HCT116 (cell line): ENCODE results near the gene TMEM209. TPM values are rescaled to one million over a fixed set of nuclear protein-coding genes. Genes with fewer than 3 reads are reported as not detected.

Experiments
- ATAC-seq: fragments of 200-7000 bp; cut with Tn5 transposase; 2 replicates; pipeline ENCODE4 v1.9.1; 2020; ENCODE audit warnings: mild to moderate bottlenecking, moderate library complexity
- BruUV-seq: library from RNA; stranded (reverse); fragments of 400-500 nt; replicated peaks from 2 replicates; lab custom pipeline; 2021; lab: Mats Ljungman, UMichigan
- CTCF ChIA-PET: fragments of 300-600 bp; sonication (Branson Sonifier 250); formaldehyde crosslinking; loops from one replicate; lab custom pipeline; 2021; ENCODE audit warnings: antibody characterized with exemption; lab: Charles Lee
- POLR2A ChIA-PET: fragments of 300-600, 350-600 bp; sonication (Branson Sonifier 250); formaldehyde crosslinking; loops from one replicate; lab custom pipeline; 2021; ENCODE audit warnings: antibody characterized with exemption; lab: Charles Lee
- RAD21 ChIA-PET, 2 experiments: fragments of 300-600 bp; sonication (Branson Sonifier 250); formaldehyde crosslinking; loops; one replicate each; lab custom pipeline; 2023; ENCODE audit warnings: low total read pairs in 2 of 2; ENCODE audit not compliant: uncharacterized antibody in 2 of 2, unreplicated experiment in 2 of 2, low non-redundant PET in 1 of 2; lab: Charles Lee
- DNase-seq: peaks from one replicate; pipeline ENCODE4 v3.0.0-alpha.2; 2010; ENCODE audit warnings: low read depth, low spot score
- H2AFZ ChIP-seq: fragments of 200-600 bp; shearing (Covaris generic), sonication (generic); 2 replicates; pipeline ENCODE4 v1.6.1; 2017; ENCODE audit warnings: low read depth, mixed run types, mixed read lengths, antibody characterized with exemption, low read length; ENCODE audit not compliant: poor library complexity, severe bottlenecking
- H3K27ac ChIP-seq: 2 replicates; pipeline ENCODE4 v1.5.1; 2012; ENCODE audit warnings: low read depth, low read length
- H3K27me3 ChIP-seq: fragments of 200-600 bp; sonication (generic); 2 replicates; pipeline ENCODE4 v1.6.1; 2016; ENCODE audit warnings: mixed run types, low read length, mixed read lengths; ENCODE audit not compliant: insufficient read depth
- H3K36me3 ChIP-seq, 2 experiments: fragments of 200-500 bp in 1 of 2; fragments of 200-600 bp in 1 of 2; sonication (Bioruptor generic) in 1 of 2; sonication (generic) in 1 of 2; 2 replicates each; pipeline versions ENCODE4 v1.5.1 to v1.6.1; 2014 to 2016; ENCODE audit warnings: low read length in 2 of 2, inconsistent platforms in 1 of 2, mixed read lengths in 1 of 2, mixed run types in 1 of 2; ENCODE audit not compliant: insufficient read depth in 2 of 2, control insufficient read depth in 1 of 2
- H3K4me1 ChIP-seq, 2 experiments: fragments of 200-600 bp in 1 of 2; sonication (generic) in 1 of 2; 2 replicates each; pipeline versions ENCODE4 v1.5.1 to v1.6.1; 2012 to 2017; ENCODE audit warnings: low read length in 2 of 2, inconsistent platforms in 1 of 2, mild to moderate bottlenecking in 1 of 2, mixed read lengths in 1 of 2, mixed run types in 1 of 2, moderate library complexity in 1 of 2; ENCODE audit not compliant: insufficient read depth in 2 of 2, control insufficient read depth in 1 of 2
- H3K4me2 ChIP-seq: fragments of 200-600 bp; sonication (generic); 2 replicates; pipeline ENCODE4 v1.6.1; 2017; ENCODE audit warnings: mixed run types, low read length, mixed read lengths
- H3K4me3 ChIP-seq, 2 experiments: fragments of 200-600 bp in 1 of 2; sonication (generic) in 1 of 2; replicated peaks in 1 of 2; 2 replicates each; pipeline ENCODE4 v1.5.1; 2011 to 2016; ENCODE audit warnings: low read length in 2 of 2, control low read depth in 1 of 2, low read depth in 1 of 2, mild to moderate bottlenecking in 1 of 2, mixed read lengths in 1 of 2, mixed run types in 1 of 2
- H3K79me2 ChIP-seq: fragments of 200-600 bp; sonication (generic); 2 replicates; pipeline ENCODE4 v1.6.1; 2017; ENCODE audit warnings: mild to moderate bottlenecking, mixed run types, low read length, moderate library complexity, mixed read lengths; ENCODE audit not compliant: insufficient read depth
- H3K9ac ChIP-seq: fragments of 200-600 bp; sonication (generic); 2 replicates; pipeline ENCODE4 v1.6.1; 2016; ENCODE audit warnings: low read length, mixed read lengths
- H3K9me2 ChIP-seq: fragments of 200-600 bp; sonication (generic), shearing (Covaris generic); 2 replicates; pipeline ENCODE4 v1.6.1; 2017; ENCODE audit warnings: mixed run types, mild to moderate bottlenecking, moderate library complexity; ENCODE audit not compliant: insufficient read depth
- H3K9me3 ChIP-seq, 2 experiments: fragments of 200-500 bp in 1 of 2; fragments of 200-600 bp in 1 of 2; sonication (Bioruptor generic) in 1 of 2; sonication (generic) in 1 of 2; 2 replicates each; pipeline ENCODE4 v1.6.1; 2014 to 2017; ENCODE audit warnings: low read length in 2 of 2, mixed read lengths in 2 of 2, inconsistent platforms in 1 of 2, low read depth in 1 of 2, mild to moderate bottlenecking in 1 of 2, mixed run types in 1 of 2, moderate library complexity in 1 of 2; ENCODE audit not compliant: control insufficient read depth in 1 of 2, insufficient read depth in 1 of 2
- H4K20me1 ChIP-seq: fragments of 200-600 bp; sonication (generic), shearing (Covaris generic); 2 replicates; pipeline ENCODE4 v1.6.1; 2017; ENCODE audit warnings: mixed run types, mild to moderate bottlenecking, moderate library complexity; ENCODE audit not compliant: insufficient read depth
- CBX3 ChIP-seq: IDR thresholded peaks from 2 replicates; pipeline ENCODE4 v1.6.1; 2012; ENCODE audit warnings: low read depth
- ELF1 ChIP-seq: IDR thresholded peaks from 2 replicates; pipeline ENCODE4 v1.6.1; 2012; ENCODE audit warnings: low read depth, borderline replicate concordance
- EZH2 ChIP-seq: fragments of 200-600 bp; sonication (generic); IDR thresholded peaks from 2 replicates; pipeline ENCODE4 v1.6.1; 2017; ENCODE audit warnings: antibody characterized with exemption, mixed run types
- EZH2phosphoT487 ChIP-seq: fragments of 200-600 bp; IDR thresholded peaks from 2 replicates; pipeline ENCODE4 v1.6.1; 2018; ENCODE audit warnings: antibody characterized with exemption, borderline replicate concordance
- FOSL1 ChIP-seq: IDR thresholded peaks from 2 replicates; pipeline ENCODE4 v1.6.1; 2012; ENCODE audit warnings: low read depth
- POLR2A ChIP-seq: IDR thresholded peaks from 2 replicates; pipeline ENCODE4 v1.7.0; 2011; ENCODE audit warnings: borderline replicate concordance; ENCODE audit not compliant: insufficient read depth, insufficient read length; ENCODE audit errors: extremely low read depth
- POLR2AphosphoS5 ChIP-seq: IDR thresholded peaks from 2 replicates; pipeline ENCODE4 v1.6.1; 2011; ENCODE audit warnings: mild to moderate bottlenecking, low read depth, low read length, moderate library complexity
- RAD21 ChIP-seq: IDR thresholded peaks from 2 replicates; pipeline ENCODE4 v1.6.1; 2012; ENCODE audit warnings: low read depth, mild to moderate bottlenecking
- SIN3A ChIP-seq: IDR thresholded peaks from 2 replicates; pipeline ENCODE4 v1.6.1; 2012; ENCODE audit warnings: low read depth
- SRF ChIP-seq: IDR thresholded peaks from 2 replicates; pipeline ENCODE4 v1.6.1; 2012; ENCODE audit warnings: low read depth
- YY1 ChIP-seq: IDR thresholded peaks from 2 replicates; pipeline ENCODE4 v1.6.1; 2011; ENCODE audit warnings: low read length, low read depth, moderate library complexity, mild to moderate bottlenecking; ENCODE audit not compliant: insufficient replicate concordance; ENCODE audit errors: extremely low read depth
- ZFX ChIP-seq: fragments of 450-650 bp; IDR thresholded peaks from 2 replicates; pipeline ENCODE4 v1.6.1; 2017
- intact Hi-C: fragments of 100-400 bp; cut with micrococcal nuclease; formaldehyde crosslinking; loops from 2 replicates; pipeline ENCODE4 v1.10.0; 2022
- total RNA-seq: library from RNA; stranded (reverse); gene quantifications from one replicate; pipeline ENCODE4 v1.2.1, GENCODE V29; 2021; ENCODE audit not compliant: unreplicated experiment
- TF ChIP-seq, protein P1 (sequence below): IDR thresholded peaks from 2 replicates; pipeline ENCODE4 v1.6.1; 2012
- TF ChIP-seq, protein P2 (sequence below): IDR thresholded peaks from 2 replicates; pipeline ENCODE4 v1.6.1; 2011; ENCODE audit warnings: mild to moderate bottlenecking, low read length, moderate library complexity; ENCODE audit not compliant: insufficient replicate concordance; ENCODE audit errors: extremely low read depth
- TF ChIP-seq, protein P3 (sequence below): IDR thresholded peaks from 2 replicates; pipeline ENCODE4 v1.6.1; 2012
- TF ChIP-seq, protein P4 (sequence below): IDR thresholded peaks from 2 replicates; pipeline ENCODE4 v1.6.1; 2012; ENCODE audit warnings: low read depth
- TF ChIP-seq, protein P5 (sequence below), 3 experiments: fragments of 200-600 bp in 1 of 3; sonication (generic) in 1 of 3; IDR thresholded peaks in 2 of 3; conservative IDR thresholded peaks in 1 of 3; 2 replicates each; pipeline ENCODE4 v1.5.1; 2012 to 2017; ENCODE audit warnings: low read depth in 2 of 3, low read length in 2 of 3, antibody characterized with exemption in 1 of 3, borderline replicate concordance in 1 of 3, control low read depth in 1 of 3, mild to moderate bottlenecking in 1 of 3, mixed read lengths in 1 of 3, mixed run types in 1 of 3, moderate library complexity in 1 of 3; ENCODE audit not compliant: insufficient read depth in 1 of 3

TMEM209 gene
- total RNA-seq, 1 experiment from 2014 or later, result 35.8 TPM

DNA sequence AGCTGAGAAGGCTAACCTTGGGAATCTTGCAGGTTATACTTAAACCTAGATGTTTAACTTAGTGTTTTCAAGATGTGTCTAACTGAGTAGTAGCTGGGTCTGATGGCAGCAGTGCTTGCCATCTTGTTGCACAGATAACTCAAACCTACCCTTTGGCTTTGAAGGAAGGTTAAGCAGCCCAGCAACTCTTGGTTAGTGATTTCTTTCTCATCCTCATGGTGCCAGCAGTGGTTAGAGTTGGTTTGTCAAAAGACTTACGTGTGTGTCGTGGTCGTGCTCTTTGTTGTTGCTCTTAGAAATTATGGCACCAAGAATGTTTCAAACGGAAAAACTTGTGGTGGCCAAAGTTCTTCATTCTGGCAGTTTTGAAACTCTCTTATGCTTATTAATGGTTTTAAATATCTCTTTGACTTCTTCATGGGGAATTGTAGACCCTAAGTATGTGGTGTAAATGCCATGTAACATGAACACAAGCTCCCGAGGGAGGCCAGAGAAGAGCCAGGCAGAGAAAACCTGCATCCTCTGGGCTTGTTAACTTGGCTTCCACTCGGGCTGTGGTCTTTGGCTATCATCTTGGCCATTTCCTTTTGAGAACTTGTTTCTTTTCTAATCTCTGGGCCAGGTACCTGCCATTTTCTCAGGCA is 73.9 kb downstream of the TMEM209 start:
- TF ChIP-seq POLR2A, result no peak
- TF ChIP-seq, protein P1, sequence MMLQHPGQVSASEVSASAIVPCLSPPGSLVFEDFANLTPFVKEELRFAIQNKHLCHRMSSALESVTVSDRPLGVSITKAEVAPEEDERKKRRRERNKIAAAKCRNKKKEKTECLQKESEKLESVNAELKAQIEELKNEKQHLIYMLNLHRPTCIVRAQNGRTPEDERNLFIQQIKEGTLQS, result no peak
- TF ChIP-seq, protein P2, sequence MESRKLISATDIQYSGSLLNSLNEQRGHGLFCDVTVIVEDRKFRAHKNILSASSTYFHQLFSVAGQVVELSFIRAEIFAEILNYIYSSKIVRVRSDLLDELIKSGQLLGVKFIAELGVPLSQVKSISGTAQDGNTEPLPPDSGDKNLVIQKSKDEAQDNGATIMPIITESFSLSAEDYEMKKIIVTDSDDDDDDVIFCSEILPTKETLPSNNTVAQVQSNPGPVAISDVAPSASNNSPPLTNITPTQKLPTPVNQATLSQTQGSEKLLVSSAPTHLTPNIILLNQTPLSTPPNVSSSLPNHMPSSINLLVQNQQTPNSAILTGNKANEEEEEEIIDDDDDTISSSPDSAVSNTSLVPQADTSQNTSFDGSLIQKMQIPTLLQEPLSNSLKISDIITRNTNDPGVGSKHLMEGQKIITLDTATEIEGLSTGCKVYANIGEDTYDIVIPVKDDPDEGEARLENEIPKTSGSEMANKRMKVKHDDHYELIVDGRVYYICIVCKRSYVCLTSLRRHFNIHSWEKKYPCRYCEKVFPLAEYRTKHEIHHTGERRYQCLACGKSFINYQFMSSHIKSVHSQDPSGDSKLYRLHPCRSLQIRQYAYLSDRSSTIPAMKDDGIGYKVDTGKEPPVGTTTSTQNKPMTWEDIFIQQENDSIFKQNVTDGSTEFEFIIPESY, result no peak
- no peak for TF ChIP-seq POLR2AphosphoS5
- TF ChIP-seq, protein P3, sequence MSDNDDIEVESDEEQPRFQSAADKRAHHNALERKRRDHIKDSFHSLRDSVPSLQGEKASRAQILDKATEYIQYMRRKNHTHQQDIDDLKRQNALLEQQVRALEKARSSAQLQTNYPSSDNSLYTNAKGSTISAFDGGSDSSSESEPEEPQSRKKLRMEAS, result no peak
- no peak for TF ChIP-seq SIN3A
- TF ChIP-seq RAD21, result no peak
- TF ChIP-seq, protein P4, sequence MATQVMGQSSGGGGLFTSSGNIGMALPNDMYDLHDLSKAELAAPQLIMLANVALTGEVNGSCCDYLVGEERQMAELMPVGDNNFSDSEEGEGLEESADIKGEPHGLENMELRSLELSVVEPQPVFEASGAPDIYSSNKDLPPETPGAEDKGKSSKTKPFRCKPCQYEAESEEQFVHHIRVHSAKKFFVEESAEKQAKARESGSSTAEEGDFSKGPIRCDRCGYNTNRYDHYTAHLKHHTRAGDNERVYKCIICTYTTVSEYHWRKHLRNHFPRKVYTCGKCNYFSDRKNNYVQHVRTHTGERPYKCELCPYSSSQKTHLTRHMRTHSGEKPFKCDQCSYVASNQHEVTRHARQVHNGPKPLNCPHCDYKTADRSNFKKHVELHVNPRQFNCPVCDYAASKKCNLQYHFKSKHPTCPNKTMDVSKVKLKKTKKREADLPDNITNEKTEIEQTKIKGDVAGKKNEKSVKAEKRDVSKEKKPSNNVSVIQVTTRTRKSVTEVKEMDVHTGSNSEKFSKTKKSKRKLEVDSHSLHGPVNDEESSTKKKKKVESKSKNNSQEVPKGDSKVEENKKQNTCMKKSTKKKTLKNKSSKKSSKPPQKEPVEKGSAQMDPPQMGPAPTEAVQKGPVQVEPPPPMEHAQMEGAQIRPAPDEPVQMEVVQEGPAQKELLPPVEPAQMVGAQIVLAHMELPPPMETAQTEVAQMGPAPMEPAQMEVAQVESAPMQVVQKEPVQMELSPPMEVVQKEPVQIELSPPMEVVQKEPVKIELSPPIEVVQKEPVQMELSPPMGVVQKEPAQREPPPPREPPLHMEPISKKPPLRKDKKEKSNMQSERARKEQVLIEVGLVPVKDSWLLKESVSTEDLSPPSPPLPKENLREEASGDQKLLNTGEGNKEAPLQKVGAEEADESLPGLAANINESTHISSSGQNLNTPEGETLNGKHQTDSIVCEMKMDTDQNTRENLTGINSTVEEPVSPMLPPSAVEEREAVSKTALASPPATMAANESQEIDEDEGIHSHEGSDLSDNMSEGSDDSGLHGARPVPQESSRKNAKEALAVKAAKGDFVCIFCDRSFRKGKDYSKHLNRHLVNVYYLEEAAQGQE, result no peak
- TF ChIP-seq ELF1, result no peak
- no peak for TF ChIP-seq EZH2
- TF ChIP-seq FOSL1, result no peak
- TF ChIP-seq CBX3, result no peak
- no peak for TF ChIP-seq SRF
- no peak for TF ChIP-seq EZH2phosphoT487
- TF ChIP-seq, protein P5, sequence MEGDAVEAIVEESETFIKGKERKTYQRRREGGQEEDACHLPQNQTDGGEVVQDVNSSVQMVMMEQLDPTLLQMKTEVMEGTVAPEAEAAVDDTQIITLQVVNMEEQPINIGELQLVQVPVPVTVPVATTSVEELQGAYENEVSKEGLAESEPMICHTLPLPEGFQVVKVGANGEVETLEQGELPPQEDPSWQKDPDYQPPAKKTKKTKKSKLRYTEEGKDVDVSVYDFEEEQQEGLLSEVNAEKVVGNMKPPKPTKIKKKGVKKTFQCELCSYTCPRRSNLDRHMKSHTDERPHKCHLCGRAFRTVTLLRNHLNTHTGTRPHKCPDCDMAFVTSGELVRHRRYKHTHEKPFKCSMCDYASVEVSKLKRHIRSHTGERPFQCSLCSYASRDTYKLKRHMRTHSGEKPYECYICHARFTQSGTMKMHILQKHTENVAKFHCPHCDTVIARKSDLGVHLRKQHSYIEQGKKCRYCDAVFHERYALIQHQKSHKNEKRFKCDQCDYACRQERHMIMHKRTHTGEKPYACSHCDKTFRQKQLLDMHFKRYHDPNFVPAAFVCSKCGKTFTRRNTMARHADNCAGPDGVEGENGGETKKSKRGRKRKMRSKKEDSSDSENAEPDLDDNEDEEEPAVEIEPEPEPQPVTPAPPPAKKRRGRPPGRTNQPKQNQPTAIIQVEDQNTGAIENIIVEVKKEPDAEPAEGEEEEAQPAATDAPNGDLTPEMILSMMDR (IDR thresholded peaks at IDR 0.05 in 2 of 3, conservative IDR thresholded peaks at IDR 0.05 in 1 of 3; ENCODE audit: borderline replicate concordance in 1 of 3, insufficient read depth in 1 of 3, low read depth in 2 of 3, low read length in 2 of 3), result no peak
- TF ChIP-seq ZFX, result no peak
- no peak for TF ChIP-seq YY1
- TF ChIP-seq, all 23 proteins: peak for 0
- H3K9ac ChIP-seq, result no peak overlapping the region
- peaks cover 0 to 8% of the 10 kb centered on the region in 2 experiments; a peak in 2 of 4 replicates for H3K4me1 ChIP-seq
- no peak overlapping the region for H3K27ac ChIP-seq
- H2AFZ ChIP-seq, result no peak overlapping the region
- no peak for DNase-seq
- ChIA-PET CTCF (no interaction called here), RAD21 (no interaction called here), POLR2A (no interaction called here)
- no TSS peak for BruUV-seq
- no peak for ATAC-seq
- intact Hi-C loops, result no loop called here
- no peaks in the 10 kb centered on the region for H3K9me3 ChIP-seq
- H3K27me3 ChIP-seq, result no peaks in the 10 kb centered on the region
- peaks cover 11 to 14% of the 10 kb centered on the region in 2 experiments; a peak in 2 of 4 replicates for H3K36me3 ChIP-seq
- no peak overlapping the region for H3K4me2 ChIP-seq
- no peaks in the 10 kb centered on the region for H3K9me2 ChIP-seq
- H3K4me3 ChIP-seq, result no peak overlapping the region
- no peaks in the 10 kb centered on the region for H3K79me2 ChIP-seq
- no peaks in the 10 kb centered on the region for H4K20me1 ChIP-seq
